ENCODE data around the gene TMEM245. TPM values are rescaled to one million over a fixed set of nuclear protein-coding genes. Genes with fewer than 3 reads are reported as not detected.

TMEM245 gene
- total RNA-seq, 2 donors from 2014 or later = 76.5 to 95.4 TPM

GRCh38 chr9:108991479-108991878 is 128.3 kb downstream of the TMEM245 start:
- H3K27me3 ChIP-seq (replicated peaks; ENCODE audit: insufficient read depth) = no peaks in the 10 kb centered on the region
- no peak overlapping the region for H3K4me3 ChIP-seq
- H3K36me3 ChIP-seq = no peaks in the 10 kb centered on the region
- no peak for TF ChIP-seq CTCF (IDR thresholded peaks at IDR 0.05)
- ATAC-seq (ENCODE audit: insufficient number of reproducible peaks, low FRiP score, low read depth) = no peak
- no peak for DNase-seq (ENCODE audit: low spot score)
- H3K9me3 ChIP-seq = no peaks in the 10 kb centered on the region
- H3K4me1 ChIP-seq (ENCODE audit: control insufficient read depth in 1 of 2, low read depth in 2 of 2) = peaks cover 9 to 29% of the 10 kb centered on the region in 2 donors
- peak overlapping the region; percentile 39 to 49 for H3K27ac ChIP-seq

- Histone ChIP-seq H3K27ac (no peak overlapping the region), H3K9me3 (no peaks in the 10 kb centered on the region), H3K36me3 (peaks cover 7% of the 10 kb centered on the region), H3K4me3 (no peak overlapping the region), H3K4me1 (ENCODE audit: control insufficient read depth in 1 of 2, low read depth in 2 of 2) (no peaks in the 10 kb centered on the region), H3K27me3 (replicated peaks; ENCODE audit: insufficient read depth) (no peaks in the 10 kb centered on the region)
- ATAC-seq (ENCODE audit: insufficient number of reproducible peaks, low FRiP score, low read depth) (no peak), DNase-seq (ENCODE audit: low spot score) (no peak)
- no peak for TF ChIP-seq CTCF (IDR thresholded peaks at IDR 0.05)
Observed at GRCh38 chr9:108983885-108984284, 135.9 kb downstream of the TMEM245 start.

- Histone ChIP-seq H3K9me3 (no peaks in the 10 kb centered on the region), H3K4me3 (no peak overlapping the region), H3K36me3 (peaks cover 13% of the 10 kb centered on the region), H3K27ac (no peak overlapping the region), H3K27me3 (replicated peaks; ENCODE audit: insufficient read depth) (no peaks in the 10 kb centered on the region), H3K4me1 (ENCODE audit: control insufficient read depth in 1 of 2, low read depth in 2 of 2) (no peaks in the 10 kb centered on the region)
- DNase-seq (ENCODE audit: low spot score) (no peak), ATAC-seq (ENCODE audit: insufficient number of reproducible peaks, low FRiP score, low read depth) (no peak)
- TF ChIP-seq CTCF (IDR thresholded peaks at IDR 0.05) = no peak
Observed at GRCh38 chr9:108980893-108981292, 138.9 kb downstream of the TMEM245 start.

- H3K4me1 ChIP-seq (ENCODE audit: control insufficient read depth in 1 of 2, low read depth in 2 of 2) = peaks cover 5 to 13% of the 10 kb centered on the region in 2 donors
- ATAC-seq (ENCODE audit: insufficient number of reproducible peaks, low FRiP score, low read depth) = no peak
- no peaks in the 10 kb centered on the region for H3K27me3 ChIP-seq (replicated peaks; ENCODE audit: insufficient read depth)
- H3K36me3 ChIP-seq = peaks cover 13% of the 10 kb centered on the region
- no peak overlapping the region for H3K27ac ChIP-seq
- H3K9me3 ChIP-seq = no peaks in the 10 kb centered on the region
- no peak for TF ChIP-seq CTCF (IDR thresholded peaks at IDR 0.05)
- no peak for DNase-seq (ENCODE audit: low spot score)
- H3K4me3 ChIP-seq = no peak overlapping the region
Observed at GRCh38 chr9:108978205-108978604, 141.5 kb downstream of the TMEM245 start.

- TF ChIP-seq CTCF (IDR thresholded peaks at IDR 0.05) = no peak
- Histone ChIP-seq H3K27me3 (replicated peaks; ENCODE audit: insufficient read depth) (no peaks in the 10 kb centered on the region), H3K4me1 (ENCODE audit: control insufficient read depth in 1 of 2, low read depth in 2 of 2) (peaks cover 8 to 24% of the 10 kb centered on the region in 2 donors), H3K4me3 (peak overlapping the region; percentile 10), H3K27ac (peak overlapping the region; percentile 27 to 66), H3K9me3 (no peaks in the 10 kb centered on the region), H3K36me3 (peaks cover 6% of the 10 kb centered on the region)
- no peak for DNase-seq (ENCODE audit: low spot score)
- no peak for ATAC-seq (ENCODE audit: insufficient number of reproducible peaks, low FRiP score, low read depth)
Observed at GRCh38 chr9:108973895-108974294, 145.9 kb downstream of the TMEM245 start.

All from thoracic aorta (tissue), 2 donors.